NCI-H1105 (cell line): ENCODE data around the gene GDPD1.
"Not testable (repeated sequence)": the region's sequence is repeated elsewhere in the genome, so short reads cannot be mapped to it uniquely, and the experiment has no call there.

ENCODE experiments used
- DNase-seq: peaks from one replicate; lab custom pipeline; 2025; lab: John Stamatoyannopoulos, UW

GDPD1 gene

DNA sequence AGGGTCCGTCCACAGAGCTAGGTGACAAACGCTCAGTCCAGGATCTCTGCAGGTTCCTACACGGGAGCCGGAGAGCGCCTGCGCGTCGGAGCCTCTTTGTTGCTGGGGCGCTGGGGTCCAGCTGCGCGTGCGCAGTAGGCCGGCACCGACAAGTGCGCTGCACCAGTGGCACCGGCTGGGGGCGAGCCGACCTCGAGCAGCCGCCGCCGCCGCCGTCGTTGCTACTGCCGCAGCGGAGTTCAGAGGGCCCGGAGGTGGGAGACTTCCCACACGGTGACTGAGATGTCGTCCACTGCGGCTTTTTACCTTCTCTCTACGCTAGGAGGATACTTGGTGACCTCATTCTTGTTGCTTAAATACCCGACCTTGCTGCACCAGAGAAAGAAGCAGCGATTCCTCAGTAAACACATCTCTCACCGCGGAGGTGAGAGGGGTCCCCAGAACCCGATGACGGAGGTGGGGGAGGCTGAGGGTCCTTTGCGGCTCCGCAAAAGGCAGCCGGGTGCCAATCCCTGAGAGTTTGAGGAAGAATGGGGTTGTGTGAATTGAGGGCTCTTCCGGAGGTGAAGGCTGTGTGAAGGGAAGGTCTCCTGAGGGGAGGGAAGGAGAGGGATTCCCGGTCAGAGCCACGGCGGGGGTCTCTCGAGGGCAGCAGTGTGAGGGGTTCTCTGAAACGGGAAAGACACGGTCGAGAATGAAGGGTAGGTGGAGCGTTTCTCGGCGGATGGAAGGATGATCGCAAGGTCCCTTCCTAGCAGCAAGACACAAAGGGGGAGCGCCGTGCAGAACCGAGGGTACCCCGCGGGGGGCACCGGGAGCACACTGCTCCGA lies at the start of gene GDPD1:
TSS of gene GDPD1 (plus strand) at position 184 of the 831 bp plus-strand sequence. CDS start at position 283, 99 bp downstream.
- peak; percentile 92 for DNase-seq

DNA sequence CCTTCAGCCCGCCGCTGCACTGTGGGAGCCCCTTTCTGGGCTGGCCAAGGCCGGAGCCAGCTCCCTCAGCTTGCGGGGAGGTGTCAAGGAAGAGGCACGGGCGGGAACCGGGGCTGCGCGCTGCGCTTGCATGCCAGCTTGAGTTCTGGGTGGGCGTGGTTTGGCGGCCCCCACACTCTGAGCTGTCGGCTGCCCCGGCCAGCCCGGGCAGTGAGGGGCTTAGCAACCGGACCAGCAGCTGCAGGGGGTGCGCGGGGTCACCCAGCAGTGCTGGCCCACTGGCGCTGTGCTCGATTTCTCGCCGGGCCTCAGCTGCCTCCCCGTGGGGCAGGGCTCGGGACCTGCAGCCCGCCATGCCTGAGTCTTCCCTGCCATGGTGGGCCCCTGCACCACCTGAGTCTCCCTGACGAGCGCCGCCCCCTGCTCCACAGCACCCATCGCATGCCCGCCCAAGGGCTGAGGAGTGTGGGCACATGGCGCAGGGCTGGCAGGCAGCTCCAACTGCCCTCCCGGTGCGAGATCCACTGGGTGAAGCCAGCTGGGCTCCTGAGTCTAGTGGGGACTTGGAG lies 47.8 kb upstream of the GDPD1 start:
- no peak for DNase-seq

GRCh38 chr17:59174671-59175070 lies 45.6 kb upstream of the GDPD1 start:
- no peak for DNase-seq

- DNase-seq: no peak
These were observed 45.2 kb upstream of the GDPD1 start for GRCh38 chr17:59175076-59175475.

DNA sequence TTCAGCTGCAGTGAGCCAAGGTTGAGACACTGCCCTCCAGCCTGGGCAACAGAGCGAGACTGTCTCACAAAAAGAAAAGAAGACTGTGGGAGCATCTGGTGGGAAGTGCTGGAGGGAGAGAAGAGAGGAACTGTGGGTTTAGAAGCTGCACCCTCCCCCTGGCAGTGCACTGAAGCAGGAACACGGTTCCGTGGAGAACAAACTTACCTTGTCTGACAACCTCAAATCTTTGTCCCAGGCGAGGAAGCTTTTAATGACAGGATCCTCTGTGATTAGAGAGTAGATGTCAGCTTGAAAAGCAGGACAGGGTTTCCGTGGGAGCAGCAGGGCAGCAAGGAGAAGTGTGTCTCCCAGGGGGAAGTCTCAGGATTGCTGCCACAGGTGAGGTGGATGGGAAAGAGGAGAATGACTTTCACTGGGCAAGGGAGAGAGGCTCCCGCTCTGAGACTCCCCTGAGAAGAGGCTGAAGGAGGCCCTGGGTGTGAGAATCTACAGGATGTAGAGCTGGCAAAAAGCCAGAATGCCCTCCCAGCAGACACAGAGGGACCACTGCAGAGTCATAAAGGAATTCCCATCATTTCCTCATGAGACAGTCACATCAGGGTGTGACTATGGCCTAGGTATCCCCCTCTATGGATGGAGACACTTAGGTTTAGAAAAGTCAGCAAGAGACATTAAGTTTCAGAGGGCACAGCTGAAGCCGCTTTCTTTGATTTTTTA lies 41.9 kb upstream of the GDPD1 start:
- no peak for DNase-seq

- DNase-seq: not testable (repeated sequence)
These were observed 40.7 kb upstream of the GDPD1 start for GRCh38 chr17:59179601-59180000.

- no peak for DNase-seq
These were observed 39.7 kb upstream of the GDPD1 start for GRCh38 chr17:59180626-59181025.

DNA sequence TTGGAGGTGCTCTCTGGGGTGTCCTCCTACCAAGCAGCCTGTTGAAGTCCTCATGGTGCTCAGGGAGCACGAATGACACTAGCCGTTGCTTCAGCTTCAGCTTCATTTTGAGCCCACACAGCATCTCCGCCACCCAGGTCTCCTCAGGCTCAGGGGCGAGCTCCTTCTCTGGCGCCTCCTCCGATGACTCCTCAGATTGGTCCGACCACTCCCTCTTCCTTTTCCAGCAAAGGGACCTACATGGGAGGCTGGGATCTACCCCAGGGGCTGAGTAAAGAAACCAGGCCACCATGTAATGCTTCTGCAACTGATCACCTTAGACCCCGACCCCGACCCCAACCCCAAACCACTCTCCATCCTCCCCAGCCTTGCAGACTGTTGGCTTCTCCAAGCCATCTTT lies 38.8 kb upstream of the GDPD1 start:
- no peak for DNase-seq

- no peak for DNase-seq
These were observed 34.3 kb upstream of the GDPD1 start for GRCh38 chr17:59185997-59186396.

GRCh38 chr17:59186850-59187249 lies 33.5 kb upstream of the GDPD1 start:
- no peak for DNase-seq

- no peak for DNase-seq
These were observed 29.5 kb upstream of the GDPD1 start for GRCh38 chr17:59190806-59191205.

GRCh38 chr17:59193336-59193862 lies 26.9 kb upstream of the GDPD1 start:
- no peak for DNase-seq

- DNase-seq: no peak
These were observed 20.9 kb upstream of the GDPD1 start for GRCh38 chr17:59199398-59199797.

- no peak for DNase-seq
These were observed 18.0 kb upstream of the GDPD1 start for GRCh38 chr17:59202320-59202719.

- no peak for DNase-seq
These were observed 941 bp upstream of the GDPD1 start for GRCh38 chr17:59219370-59219769.

DNA sequence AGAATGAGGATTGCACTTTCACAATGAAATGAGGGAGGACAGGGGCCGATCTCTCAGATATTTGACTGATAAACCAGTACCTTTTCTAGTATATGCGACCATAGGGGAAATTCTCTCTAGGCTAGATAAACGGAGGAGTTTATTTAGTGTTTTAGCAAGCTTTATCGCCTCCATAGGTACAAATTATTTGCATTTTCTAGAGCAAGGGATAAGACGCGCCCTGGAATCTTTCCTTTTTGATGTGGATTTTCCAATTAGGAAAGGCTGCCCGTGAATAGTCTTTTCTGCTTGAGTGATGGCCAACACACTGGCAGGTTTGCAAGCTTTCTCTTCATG lies 351 bp upstream of the GDPD1 start:
- DNase-seq: no peak

GRCh38 chr17:59221159-59221847 lies 992 bp downstream of the GDPD1 start:
- no peak for DNase-seq

DNA sequence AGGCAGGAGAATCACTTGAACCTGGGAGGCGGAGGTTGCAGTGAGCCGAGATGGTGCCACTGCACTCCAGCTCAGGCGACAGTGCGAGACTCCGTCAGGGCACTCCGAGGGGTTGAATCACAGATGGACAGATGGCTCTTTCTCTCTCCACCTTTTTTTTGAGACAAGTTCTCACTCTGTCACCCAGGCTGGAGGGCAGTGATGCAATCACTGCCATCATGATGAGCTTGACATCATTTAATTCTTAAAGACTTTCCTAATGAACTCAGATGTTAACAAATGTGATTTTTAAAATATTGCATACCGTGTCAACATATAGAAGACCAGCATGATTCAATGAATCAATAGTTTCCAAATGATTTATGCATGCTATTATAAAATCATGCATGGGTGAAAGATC lies 3.5 kb downstream of the GDPD1 start:
- no peak for DNase-seq

- not testable (repeated sequence) for DNase-seq
These were observed 8.3 kb downstream of the GDPD1 start for GRCh38 chr17:59228588-59228987.

GRCh38 chr17:59230764-59231163 lies 10.5 kb downstream of the GDPD1 start:
- DNase-seq: no peak

GRCh38 chr17:59234631-59235030 lies 14.3 kb downstream of the GDPD1 start:
- DNase-seq: no peak

DNA sequence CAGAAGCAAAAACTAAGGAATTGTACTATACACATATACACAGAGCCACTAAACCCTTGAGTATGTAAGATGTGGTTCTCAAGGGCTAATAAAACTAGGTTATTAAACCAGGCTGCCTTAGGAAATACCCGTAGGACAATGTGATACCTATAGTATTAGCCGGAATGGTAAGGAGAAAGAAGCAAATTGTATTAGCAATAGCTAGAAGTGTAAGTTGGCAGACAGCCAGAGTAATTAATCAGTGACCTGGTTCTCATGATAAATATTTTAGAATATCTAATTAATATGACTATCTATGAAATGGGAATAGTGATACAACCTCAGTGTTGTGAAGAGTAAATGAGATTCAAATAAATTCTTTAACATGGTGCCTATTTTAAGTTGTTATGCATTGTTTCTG lies 18.6 kb downstream of the GDPD1 start:
- DNase-seq: no peak
